PC-9 (cell line): ENCODE results near the gene AQP9.

Source experiments
- EZH2 ChIP-seq: fragments of 200-600 bp; sonication (generic); IDR thresholded peaks from 2 replicates; pipeline ENCODE4 v1.8.0; 2017; ENCODE audit warnings: antibody characterized with exemption, low read depth
- TF ChIP-seq, protein P1 (sequence below): fragments of 200-600 bp; sonication (generic); conservative IDR thresholded peaks from 2 replicates; pipeline ENCODE4 v1.6.1; 2017; ENCODE audit warnings: mixed run types, antibody characterized with exemption, mild to moderate bottlenecking, moderate library complexity

DNA sequence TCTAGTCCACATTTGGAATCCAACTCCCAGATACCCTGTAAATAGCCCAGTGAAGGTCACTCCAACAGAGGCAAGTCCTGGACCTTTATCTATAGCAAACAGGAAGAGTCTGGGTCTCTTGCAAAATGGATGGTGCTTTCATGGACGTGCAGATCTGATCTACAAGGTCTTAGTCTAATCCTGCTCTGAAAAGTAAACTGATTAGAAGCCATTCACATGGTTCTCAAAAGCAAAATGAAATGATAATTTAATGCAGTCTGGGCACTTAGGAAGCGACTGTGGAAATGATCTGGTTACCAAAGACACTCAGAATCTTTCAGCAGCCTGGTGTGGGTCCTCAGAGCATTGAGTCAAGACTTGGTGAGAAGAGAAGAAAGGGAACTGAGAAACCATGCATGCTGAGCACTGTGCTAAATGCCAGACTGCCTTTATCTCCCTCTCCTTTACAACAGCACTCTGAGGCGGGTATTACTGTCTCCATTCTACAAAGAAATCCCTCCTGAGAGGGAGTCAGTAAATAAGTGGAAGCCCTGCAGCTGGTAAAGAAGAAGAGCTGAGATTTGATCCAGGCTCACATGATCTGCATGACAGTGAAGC is 29.0 kb downstream of the AQP9 start:
- TF ChIP-seq, protein P1, sequence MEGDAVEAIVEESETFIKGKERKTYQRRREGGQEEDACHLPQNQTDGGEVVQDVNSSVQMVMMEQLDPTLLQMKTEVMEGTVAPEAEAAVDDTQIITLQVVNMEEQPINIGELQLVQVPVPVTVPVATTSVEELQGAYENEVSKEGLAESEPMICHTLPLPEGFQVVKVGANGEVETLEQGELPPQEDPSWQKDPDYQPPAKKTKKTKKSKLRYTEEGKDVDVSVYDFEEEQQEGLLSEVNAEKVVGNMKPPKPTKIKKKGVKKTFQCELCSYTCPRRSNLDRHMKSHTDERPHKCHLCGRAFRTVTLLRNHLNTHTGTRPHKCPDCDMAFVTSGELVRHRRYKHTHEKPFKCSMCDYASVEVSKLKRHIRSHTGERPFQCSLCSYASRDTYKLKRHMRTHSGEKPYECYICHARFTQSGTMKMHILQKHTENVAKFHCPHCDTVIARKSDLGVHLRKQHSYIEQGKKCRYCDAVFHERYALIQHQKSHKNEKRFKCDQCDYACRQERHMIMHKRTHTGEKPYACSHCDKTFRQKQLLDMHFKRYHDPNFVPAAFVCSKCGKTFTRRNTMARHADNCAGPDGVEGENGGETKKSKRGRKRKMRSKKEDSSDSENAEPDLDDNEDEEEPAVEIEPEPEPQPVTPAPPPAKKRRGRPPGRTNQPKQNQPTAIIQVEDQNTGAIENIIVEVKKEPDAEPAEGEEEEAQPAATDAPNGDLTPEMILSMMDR = no peak
- TF ChIP-seq EZH2 = no peak
